Loucy (cell line): ENCODE measurements around the gene ARMC6.

ENCODE experiments used
- CTCF ChIP-seq: fragments of 200-600 bp; sonication (generic); conservative IDR thresholded peaks from 2 replicates; pipeline ENCODE4 v1.5.1; 2014; ENCODE audit warnings: mild to moderate bottlenecking, antibody characterized with exemption, low read length
- EZH2phosphoT487 ChIP-seq: fragments of 200-600 bp; IDR thresholded peaks from 2 replicates; pipeline ENCODE4 v1.6.1; 2018; ENCODE audit warnings: antibody characterized with exemption, mild to moderate bottlenecking, moderate library complexity, borderline replicate concordance

GRCh38 chr19:19098703-19099632 lies 65.6 kb downstream of the ARMC6 start:
- TF ChIP-seq CTCF (no peak), EZH2phosphoT487 (no peak)
